Activated gamma-delta T cell treated with Interleukin-2 at 50 U/mL for 16 hours (primary cell): ENCODE measurements around the gene SGIP1.
"Not testable (repeated sequence)": the region's sequence is repeated elsewhere in the genome, so short reads cannot be mapped to it uniquely, and the experiment has no call there.

Experiments used
- DNase-seq: peaks from one replicate; pipeline ENCODE4 v3.0.0-alpha.2; 2020

SGIP1 gene

DNA sequence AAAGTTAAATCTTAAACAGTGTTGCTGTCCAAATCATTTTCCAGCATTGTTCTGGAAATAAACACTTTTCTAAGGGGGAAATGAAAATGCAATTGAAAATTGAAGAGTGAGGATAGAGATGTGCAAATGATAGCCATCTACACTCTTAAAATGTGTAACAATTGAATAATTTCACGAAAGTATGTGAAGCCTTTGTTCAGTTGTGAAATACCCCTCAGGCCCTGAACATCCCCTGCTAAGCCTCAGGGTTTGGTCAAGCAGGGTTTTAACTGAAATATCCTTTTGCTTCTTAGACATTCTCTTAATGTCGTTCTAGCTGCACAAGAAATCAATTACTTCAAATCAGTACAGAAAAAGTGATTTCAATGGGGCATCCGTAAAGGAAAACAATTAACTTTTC is 152.5 kb downstream of the SGIP1 start:
- DNase-seq: no peak

DNA sequence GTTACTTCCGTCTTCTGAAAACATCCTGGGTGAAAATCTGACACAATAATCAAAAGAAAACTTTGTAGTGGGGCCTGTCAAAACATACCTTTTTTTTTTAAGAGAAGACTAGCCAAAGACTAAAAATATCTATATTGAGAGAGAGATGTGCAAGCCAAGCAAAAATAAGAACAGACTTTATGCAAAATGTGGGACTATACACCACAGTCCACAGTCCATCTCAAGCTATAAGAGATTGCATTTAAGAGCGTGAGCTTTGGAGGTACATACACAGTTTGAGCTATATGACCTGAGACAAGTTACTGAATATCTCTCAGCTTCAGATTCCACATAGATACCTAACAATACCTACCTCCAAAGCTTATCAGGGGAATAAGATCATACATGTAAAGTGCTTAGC is 153.4 kb downstream of the SGIP1 start:
- no peak for DNase-seq

- DNase-seq: no peak
These were observed 156.9 kb downstream of the SGIP1 start for GRCh38 chr1:66690666-66691381.

DNA sequence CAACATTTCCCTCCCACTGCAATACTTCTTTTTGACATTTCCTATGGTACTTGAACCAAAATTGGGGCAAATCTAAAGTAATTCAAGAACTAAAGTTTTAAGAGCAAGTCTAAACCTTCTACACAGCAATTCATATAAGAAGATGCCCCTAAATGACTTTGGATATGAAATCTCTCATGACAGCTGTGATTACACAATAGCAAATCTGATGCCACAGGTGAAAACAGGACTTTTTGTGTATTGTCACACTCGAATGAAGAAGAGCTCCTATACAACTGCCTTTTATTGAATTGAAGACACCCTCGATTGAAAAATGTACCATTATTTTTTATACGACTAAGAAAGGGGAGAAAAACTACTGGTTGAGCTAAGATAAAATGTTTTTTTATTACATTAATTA is 158.7 kb downstream of the SGIP1 start:
- no peak for DNase-seq

DNA sequence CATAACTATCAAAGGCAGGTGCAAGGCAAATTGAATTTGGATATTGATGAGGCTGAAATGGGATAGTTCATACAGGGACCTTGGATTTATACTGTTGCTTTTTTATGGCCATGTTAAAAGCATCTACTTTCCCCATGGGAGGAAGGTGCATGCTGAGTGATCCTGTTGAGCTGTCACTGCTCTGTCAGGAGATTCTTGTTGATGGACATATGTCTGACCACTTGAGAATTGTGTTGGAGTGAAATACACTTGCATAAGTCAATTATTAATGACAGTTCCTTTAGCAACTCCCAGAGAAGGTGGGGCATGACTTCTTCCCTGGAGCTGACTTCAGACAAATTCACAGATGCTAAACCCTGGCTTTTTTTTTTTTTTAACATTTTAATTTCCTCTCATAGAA is 159.9 kb downstream of the SGIP1 start:
- no peak for DNase-seq

DNA sequence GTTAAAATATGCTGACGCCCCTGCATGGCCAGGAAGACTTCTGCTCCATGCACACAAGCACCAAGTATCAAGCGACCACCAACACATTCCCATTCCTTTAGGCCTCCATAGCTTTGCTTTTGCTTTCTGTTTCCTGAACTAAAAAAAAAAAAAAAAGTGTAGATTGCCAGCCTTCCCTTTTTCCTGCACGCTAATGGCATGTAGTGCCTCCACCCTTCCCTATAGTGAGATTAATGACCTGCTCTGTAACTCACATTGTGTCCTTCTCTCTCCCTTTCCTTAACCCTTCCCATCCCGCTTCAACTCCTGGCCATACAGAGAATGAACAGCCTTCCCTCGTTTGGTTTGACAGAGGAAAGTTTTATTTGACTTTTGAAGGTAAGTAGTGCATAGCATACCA is 161.2 kb downstream of the SGIP1 start:
- no peak for DNase-seq

DNA sequence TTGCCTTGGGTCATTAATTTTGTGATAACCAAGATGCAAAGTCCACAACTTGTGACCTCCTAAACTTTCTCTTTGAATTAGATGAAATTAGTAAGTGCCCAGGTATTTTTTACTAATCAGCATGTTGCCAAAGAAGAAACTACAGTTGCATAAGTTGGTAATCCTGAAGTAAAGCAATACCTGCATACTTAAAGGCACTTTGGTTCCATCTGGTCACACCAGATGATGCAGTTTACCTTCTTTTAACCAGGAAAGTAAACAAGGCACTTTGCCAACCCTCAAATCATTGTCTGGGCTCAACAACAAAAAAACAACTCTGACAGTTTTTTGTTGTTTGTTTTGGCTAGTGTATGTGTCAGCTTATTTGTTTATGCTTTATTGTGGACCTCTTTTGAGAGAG is 162.8 kb downstream of the SGIP1 start:
- no peak for DNase-seq

- no peak for DNase-seq
These were observed 165.3 kb downstream of the SGIP1 start for GRCh38 chr1:66699213-66699612.

DNA sequence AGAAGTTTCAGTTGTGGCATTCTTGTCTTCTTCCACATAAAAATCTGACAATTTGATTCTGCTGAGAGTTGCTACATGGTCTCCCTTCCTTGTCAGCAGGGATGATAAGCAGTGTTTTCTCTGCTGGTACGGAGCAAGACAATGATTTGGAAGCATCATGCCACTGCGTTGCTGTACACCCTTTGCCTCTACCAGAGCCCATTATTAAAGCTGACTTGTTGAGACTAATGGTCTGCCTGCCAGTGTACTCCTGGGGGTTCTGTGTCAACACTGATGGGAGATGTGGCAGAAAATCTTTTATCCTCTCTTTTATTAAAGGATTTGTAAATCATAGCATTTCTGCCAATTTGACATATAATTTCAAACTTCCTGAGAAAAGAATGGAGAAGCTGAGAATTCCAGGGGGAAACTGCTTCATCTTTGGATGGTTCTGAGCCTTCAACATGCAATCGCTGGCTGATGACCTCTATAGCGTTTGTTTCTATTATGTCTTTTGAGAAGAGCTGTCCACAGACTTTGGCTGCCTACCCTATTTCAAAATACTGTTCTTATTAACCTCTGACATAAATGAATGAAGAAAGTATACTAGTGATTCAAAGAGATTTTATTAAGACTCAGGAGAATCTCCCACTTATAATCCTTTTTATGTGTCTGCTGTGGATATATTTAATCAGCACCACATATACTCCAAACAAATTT is 170.4 kb downstream of the SGIP1 start:
- DNase-seq: no peak

DNA sequence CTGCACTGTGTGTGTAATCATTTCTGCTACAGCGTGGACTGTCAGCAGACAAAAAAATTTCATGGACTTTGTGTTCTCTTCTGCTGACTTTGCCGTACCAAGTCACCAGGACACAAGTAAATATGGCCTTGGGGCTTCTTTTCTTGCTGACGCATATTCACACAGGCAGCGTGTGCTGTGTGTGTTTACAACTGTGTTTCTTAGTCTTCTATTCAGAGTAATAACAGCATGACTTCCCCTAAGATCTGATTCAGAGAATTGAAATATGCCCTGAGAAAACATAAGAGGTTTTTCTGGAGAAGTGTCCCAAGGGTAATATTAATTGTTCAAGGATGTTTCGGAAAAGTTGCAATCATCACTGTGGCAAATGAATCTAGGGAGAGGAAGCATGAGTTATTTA is 171.2 kb downstream of the SGIP1 start:
- no peak for DNase-seq

GRCh38 chr1:66711420-66711819 is 177.5 kb downstream of the SGIP1 start:
- no peak for DNase-seq

- DNase-seq: no peak
These were observed 178.9 kb downstream of the SGIP1 start for GRCh38 chr1:66712839-66713238.

DNA sequence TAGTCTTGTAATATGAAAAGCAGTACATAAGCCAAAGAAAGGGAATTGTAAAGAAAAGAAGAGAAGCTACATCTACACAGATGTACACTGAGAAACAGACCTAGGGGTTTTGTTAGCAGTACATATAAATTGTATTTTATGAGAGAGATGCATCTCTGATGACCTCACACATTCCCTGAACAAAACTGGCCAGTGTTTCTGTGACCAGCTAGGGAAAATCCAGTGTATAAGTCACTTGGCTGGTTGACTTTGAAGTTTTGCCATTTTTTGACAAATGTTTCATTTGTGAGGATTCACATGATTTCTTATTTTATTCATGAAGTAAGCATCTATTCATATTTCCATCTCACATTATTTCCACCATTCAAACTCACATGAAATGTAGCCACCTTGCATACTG is 190.0 kb downstream of the SGIP1 start:
- DNase-seq: no peak

- DNase-seq: peak; percentile 27
These were observed 192.1 kb downstream of the SGIP1 start for GRCh38 chr1:66725885-66726665.

- DNase-seq: no peak
These were observed 194.1 kb downstream of the SGIP1 start for GRCh38 chr1:66728021-66728420.

GRCh38 chr1:66728716-66729115 is 194.8 kb downstream of the SGIP1 start:
- not testable (repeated sequence) for DNase-seq

GRCh38 chr1:66729119-66729518 is 195.2 kb downstream of the SGIP1 start:
- DNase-seq: no peak

- no peak for DNase-seq
These were observed 195.6 kb downstream of the SGIP1 start for GRCh38 chr1:66729523-66729922.

GRCh38 chr1:66730462-66730861 is 196.5 kb downstream of the SGIP1 start:
- DNase-seq: no peak

GRCh38 chr1:66731170-66731865 is 197.4 kb downstream of the SGIP1 start:
- no peak for DNase-seq

DNA sequence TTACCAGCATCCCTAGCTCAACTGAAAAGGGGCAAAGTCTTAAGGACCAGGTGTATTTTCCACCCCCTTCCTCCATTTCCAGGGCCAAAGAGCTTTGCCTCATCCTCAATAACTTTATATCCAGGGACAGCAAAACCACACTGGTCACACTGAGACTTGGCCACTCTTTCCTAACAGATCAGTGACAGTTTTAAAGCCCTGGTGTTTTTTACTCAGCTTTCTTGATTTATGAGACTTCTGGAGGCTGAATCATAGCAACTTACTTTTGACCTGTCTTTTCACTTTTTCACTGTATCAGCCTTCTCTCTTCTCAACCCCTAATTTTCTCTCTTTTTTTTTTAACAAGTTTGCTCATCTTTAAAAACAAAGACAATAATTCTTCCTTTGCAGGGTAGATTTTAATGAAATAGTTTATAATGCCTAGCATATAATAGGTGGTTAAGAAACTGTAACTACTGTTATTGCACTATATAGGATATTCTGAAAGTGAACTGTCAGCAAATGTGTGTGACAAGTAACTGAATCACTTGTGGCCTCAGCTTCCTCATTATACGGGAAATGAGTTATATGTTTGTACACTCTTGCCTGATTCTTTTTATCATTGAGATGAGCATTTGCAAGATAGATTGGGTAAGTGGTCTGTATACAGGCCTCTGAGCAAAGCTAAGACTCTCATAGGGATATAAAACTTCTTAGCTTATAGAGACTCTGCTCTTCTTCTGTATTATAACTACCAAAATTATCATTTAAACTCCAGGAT is 198.6 kb downstream of the SGIP1 start:
- DNase-seq: no peak

GRCh38 chr1:66733348-66734017 is 199.5 kb downstream of the SGIP1 start:
- DNase-seq: no peak
